T-helper 1 cell treated with Interleukin-12 subunit alpha and Interleukin-12 subunit beta and Interleukin-4 antibody, amounts not matched to agents 30 ng/mL and 1 ng/mL, for 36 hours (primary cell): ENCODE data around the gene TRMT1. TPM values are rescaled to one million over a fixed set of nuclear protein-coding genes. Genes with fewer than 3 reads are reported as not detected.
"Not testable (repeated sequence)": the region's sequence is repeated elsewhere in the genome, so short reads cannot be mapped to it uniquely, and the experiment has no call there.

Source experiments
- intact Hi-C: fragments of 100-400 bp; cut with micrococcal nuclease; formaldehyde crosslinking; loops from one replicate; pipeline ENCODE4 v1.15.1; 2024
- total RNA-seq: library from RNA; stranded (reverse); gene quantifications from 2 replicates; pipeline ENCODE4 v1.2.3, GENCODE V29; 2022

The TRMT1 gene
- total RNA-seq, 1 donor from 2014 or later: 66.5 TPM

DNA sequence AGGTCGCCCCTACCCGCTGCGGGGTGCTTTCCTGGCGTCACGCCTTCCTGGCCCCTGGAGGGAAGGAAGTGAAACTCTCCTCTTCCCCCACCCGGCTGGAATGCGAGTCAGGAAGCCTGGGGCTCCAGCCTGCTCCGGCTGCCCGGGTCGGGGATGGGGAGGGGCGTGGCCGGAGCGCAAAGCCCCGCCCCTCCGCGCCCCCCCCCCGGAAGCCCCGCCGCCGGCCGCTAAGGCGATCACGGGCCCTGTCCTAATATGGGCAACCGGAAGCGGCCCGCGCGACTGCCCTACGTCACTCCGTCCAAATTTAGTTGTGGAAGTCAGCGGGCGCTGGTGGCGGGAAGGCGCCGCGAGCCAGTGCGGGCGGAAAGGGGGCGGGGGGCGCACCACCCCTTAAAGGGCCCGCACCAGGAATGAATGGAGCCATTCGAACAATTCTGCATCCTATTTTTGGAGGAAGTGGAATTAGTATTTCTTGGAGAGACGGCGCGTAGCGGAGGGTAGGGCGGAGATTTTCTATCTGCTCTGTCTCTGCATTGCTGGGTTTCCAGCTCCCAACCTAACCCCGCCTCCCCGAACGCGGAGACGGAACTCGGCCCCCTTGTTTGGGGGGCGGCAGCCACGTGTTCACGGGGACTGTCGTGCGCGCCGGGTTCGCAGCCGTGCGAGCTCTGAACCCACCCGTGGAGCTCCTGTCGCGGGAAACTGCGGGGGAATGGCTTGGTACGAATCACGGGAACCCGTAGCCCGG lies 35.2 kb upstream of the TRMT1 start:
- intact Hi-C loops: loop anchor here (1.0 to 10.0 kb wide), 13 partner anchors 16 to 1373 kb away; partner anchors contain the start of genes CALR, DDX39A, DHPS and FARSA

DNA sequence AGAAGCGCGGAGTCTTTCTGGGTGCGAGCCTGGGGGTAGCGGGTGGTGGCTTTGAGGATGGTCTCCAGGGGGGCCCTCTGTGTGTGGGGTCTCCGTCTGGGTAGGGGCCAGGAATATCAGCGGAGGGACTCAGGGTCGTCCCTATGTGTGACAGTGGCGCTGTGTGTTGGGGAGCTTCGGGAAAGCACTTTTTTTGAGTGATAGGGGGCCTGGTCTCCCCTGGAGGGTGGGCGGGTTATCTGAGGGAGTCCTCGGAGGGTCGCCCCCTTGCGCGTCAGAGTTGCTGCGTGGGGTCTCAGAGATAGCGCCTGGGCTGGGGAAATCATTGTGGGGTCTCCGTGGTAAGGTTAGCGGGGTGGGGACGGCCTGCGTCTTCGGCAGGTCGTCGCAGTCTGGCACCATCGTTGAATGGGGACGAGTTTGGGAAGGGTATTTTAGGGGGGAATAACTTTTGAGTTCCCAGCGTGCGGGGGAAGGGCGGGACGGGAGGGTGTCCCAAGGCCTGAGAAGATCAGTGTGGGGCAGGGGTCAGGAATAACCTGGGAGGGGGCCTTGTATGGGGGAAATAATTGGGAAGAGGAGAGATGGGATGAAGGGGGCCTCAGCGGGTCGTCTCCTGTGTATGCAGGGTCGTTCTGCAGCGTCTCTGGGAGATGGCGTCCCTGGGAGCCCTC lies 34.5 kb upstream of the TRMT1 start:
- intact Hi-C loops: loop anchor here (1.0 to 10.0 kb wide), 16 partner anchors 16 to 1374 kb away; partner anchors contain the start of genes CALR, DHPS, FARSA and JUNB

DNA sequence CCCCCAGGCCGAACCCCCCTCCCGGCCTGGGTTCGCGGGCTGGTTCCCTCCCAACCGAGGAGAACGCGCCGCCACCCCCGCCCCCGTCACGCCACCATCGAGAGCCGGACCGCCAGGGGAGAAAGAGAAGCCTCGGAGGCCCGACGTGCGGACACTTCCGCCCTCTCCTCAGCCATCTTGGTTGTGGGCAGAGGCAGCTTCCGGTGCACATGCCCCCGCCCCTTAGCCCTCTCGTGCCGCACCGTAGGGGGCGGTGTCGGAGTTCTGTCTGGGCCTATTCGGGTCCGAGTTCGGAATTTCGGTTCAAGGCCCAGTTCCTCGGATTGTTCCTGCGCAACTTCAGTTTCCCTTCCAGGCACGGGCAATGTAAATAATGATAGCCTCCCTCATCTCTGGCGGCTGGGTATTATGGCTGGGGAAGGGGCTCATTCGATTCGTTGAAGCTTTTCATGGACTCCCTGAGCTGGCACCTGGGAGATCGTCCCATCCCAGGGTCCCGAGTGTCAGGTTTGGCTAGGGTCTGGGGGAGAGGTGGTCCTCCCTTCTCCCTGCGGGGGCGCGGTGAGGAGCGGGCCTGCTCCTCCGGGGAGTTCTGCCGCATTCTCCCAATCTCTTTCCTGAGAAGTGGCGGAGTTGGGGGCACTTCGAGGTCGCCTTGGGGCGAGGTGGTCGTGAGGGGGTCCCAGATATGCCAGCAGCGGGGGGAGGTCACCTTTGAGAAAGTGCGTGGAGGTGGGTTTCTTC lies 33.8 kb upstream of the TRMT1 start, which contains the start of the genes IER2 and STX10:
IER2 (plus strand) TSS at position 225 of the 744 bp plus-strand sequence. CDS start 2,776 bp downstream, outside the sequence.
STX10 (minus strand) TSS at position 189 of the 744 bp plus-strand sequence. CDS start 202 bp downstream, outside the sequence.
- intact Hi-C loops: loop anchor here (1.0 to 10.0 kb wide), 13 partner anchors 18 to 1374 kb away; partner anchors contain the start of genes DHPS, JUNB, NACC1 and RFX1

DNA sequence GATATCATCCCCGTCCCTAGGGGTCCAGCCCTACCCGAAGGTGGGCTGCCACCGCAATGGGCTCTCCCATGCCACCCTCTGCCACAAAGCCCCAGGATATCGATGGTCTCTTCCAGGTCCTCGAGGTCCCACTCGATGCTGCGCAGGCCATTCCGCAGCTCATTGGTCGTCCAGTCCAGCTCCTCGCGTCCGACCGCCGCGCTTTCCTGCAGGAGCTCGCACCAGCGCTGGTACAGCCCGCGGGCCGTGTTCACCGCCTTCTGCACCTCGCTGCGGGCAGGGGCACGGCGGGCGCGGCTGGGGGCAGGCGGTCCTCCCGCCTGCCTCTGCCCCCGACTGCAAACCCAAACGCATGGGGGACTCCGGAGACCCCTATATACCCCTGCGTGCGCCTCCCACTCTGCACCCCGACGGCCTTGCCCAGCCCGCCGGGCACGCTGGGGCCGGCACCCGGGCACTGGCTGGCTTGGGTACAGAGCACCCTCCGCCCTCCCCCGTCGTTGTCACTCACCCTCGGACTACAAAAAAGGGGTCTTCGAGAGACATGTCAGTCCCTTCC lies 33.2 kb upstream of the TRMT1 start:
- intact Hi-C loops: loop anchor here (1.0 to 10.0 kb wide), 13 partner anchors 17 to 1375 kb away; partner anchors contain the start of genes DHPS, JUNB, NACC1 and RFX1

DNA sequence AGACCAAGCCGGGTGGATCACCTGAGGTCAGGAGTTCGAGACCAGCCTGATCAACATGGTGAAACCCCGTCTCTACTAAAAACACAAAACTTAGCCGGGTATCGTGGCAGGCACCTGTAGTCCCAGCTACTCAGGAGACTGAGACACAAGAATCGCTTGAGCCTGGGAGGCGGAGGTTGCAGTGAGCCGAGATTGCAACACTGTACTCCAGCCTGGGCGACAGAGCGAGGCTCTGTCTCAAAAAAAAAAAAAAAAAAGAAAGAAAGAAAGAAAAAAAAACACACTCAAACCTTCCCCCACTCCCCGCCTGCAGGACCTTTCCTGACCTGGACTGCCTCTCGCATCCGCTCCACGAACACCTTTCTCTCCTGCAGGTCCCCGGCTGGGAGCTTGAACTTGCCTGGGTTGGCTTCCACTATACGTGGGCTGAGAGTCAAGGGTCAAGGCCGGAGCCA lies 32.7 kb upstream of the TRMT1 start:
- intact Hi-C loops: not testable (repeated sequence)

DNA sequence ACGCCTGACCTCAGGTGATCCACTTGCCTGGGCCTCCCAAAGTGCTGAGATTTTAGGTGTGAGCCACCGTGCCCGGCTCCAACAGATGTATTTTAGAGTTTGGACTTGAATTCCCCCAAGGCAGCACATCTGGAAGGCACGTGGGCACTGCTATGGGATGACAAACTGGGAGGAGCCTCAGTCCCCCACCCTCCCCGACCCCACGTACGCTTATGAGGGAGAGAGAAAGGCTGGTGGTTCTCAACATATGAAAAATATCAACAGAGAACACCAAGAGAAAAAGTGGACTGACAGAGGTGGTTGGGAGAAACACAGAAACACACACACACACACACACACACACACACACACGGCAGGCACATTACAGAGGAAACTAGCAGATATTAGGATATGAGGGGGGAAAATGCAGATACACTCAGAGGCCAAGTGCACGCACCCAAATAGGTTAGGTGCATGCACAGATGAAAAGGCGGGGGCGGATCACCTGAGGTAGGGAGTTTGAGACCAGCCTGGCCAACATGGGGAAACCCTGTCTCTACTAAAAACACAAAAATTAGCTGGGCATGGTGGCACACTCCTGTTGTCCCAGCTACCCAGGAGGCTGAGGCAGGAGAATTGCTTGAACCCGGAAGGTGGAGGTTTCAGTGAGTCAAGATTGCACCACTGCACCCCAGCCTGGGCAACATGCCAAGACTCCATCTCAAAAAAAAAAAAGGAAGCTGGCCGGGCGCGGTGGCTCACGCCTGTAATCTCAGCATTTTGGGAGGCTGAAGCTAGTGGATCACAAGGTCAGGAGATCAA lies 30.4 kb upstream of the TRMT1 start:
- intact Hi-C loops: no loop called here

DNA sequence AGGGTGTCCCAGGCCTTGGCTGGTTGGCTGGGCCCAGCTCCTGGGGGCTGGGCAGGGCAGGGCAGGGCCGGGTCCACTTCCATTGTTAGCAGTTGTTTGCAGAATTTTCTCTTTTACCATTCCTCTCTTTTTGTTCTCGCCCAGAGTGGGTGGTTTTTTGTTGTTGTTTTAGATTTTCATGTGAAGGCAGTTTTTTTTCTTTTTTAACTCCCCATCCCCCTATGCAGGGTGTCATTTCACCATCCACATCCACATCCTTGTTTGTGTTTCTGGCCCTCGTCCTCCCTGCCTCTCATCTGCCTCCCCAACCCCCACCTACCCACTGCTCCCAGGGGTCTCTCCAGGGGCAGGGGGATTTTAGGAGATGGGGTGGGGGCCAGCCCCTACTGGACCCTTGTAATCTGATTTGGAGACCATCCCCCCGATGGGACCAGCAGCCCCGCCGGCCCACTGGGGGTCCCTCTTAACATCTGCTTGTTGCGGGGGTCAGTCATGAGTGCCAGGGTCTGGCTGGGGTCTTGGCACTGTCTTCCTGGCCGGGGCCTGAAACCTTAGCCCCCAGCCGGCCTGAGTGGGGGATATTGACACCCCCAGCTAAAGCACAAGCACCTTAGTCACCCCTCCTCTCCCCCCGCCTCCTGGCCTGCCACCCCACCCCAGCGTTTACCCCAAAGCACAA lies 23.2 kb upstream of the TRMT1 start:
- intact Hi-C loops: no loop called here

DNA sequence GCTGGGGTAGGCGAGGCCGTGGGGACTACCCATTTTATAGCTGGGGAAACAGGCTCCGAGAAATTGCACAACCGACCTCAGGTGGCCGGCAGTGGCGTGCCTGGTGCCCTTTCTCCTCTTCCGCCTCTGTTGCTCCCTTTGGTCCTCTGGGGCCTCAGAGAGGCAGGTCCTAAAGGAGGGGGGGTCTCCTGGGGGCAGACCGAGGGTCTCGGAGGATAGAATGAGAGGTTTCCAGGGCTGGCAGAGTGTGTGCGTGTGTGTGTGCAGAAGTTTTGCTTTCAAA lies 22.3 kb upstream of the TRMT1 start:
- intact Hi-C loops: no loop called here

DNA sequence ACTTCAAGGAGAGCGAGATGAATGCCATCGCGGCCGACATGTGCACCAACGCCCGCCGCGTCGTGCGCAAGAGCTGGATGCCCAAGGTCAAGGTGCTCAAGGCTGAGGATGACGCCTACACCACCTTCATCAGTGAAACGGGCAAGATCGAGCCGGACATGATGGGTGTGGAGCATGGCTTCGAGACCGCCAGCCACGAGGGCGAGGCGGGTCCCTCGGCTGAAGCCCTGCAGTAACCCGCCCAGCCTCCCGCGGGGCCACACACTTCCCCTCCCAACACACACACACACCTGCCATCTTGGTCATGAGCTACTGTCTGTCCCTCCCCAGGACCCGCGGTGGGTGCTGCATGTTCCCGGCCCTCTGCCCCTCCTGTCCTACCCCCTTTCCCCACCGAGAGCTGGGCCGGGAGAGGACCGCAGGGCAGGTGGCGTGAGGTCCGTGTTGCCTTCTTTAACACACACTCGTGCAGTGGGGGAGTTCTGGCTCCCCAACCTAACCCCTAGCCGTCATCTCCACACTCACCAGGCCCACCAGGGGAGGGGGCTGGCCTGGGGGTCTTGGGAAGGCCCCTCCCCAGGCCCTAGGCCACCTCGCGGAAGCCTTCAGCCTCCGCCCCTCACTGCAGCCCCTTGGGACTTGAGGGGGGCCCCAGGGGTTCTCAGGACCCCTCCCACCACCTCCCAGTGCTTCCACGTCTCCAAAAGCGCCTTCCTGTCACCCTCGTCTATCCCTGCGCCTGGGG lies 21.8 kb upstream of the TRMT1 start:
- intact Hi-C loops: no loop called here

DNA sequence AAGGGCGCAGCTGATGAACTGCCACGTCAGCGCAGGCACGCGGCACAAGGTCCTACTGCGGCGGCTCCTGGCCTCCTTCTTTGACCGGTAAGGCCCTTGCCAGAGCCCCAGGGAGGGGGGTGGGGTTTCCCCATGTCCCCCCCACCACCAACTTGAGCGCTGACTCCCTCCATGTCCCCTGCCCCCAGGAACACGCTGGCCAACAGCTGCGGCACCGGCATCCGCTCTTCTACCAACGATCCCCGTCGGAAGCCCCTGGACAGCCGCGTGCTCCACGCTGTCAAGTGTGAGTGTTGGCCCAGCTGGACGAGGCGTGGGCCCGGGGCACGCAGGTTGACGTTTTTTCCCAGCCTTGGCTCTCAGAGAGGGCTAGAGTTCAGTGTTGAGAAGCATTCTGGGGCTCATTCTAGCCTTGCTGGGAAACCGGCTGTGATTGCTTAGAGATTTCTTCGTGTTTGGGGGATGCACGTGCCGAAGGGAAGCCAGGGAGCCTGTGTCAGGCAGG lies 20.8 kb upstream of the TRMT1 start:
- intact Hi-C loops: no loop called here

DNA sequence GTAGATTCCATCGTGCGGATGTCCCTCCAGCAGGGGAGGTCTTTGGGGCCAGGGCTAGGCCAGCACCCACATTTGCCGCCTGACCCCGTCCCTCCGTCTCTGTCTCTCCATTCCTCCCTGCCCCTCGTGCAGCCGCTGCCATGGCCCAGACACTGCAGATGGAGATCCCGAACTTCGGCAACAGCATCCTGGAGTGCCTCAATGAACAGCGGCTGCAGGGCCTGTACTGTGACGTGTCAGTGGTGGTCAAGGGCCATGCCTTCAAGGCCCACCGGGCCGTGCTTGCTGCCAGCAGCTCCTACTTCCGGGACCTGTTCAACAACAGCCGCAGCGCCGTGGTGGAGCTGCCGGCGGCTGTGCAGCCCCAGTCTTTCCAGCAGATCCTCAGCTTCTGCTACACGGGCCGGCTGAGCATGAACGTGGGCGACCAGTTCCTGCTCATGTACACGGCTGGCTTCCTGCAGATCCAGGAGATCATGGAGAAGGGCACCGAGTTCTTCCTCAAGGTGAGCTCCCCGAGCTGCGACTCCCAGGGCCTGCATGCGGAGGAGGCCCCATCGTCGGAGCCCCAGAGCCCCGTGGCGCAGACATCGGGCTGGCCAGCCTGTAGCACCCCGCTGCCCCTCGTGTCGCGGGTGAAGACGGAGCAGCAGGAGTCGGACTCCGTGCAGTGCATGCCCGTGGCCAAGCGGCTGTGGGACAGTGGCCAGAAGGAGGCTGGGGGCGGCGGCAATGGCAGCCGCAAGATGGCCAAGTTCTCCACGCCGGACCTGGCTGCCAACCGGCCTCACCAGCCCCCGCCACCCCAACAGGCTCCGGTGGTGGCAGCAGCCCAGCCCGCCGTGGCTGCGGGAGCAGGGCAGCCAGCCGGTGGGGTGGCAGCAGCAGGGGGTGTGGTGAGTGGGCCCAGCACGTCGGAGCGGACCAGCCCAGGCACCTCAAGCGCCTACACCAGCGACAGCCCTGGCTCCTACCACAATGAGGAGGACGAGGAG lies 18.8 kb upstream of the TRMT1 start:
- intact Hi-C loops: no loop called here

DNA sequence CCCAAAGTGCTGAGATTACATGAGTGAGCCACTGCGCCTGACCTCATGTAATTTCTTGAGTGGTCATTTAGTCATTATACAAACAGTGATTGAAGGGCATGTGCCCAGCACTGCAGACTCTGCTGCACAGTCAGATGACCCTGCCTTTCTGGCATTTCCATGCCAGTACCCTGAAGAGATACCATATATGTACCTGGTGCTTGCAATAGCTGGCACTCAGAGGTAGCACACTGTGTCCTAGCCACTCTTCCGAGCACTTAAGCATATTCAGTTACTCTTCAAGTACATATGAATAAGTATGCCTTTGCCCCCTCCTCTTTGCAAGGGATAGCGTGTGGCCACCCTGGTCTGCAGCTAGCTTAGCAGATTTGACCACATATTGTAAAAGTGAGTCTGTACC lies 18.1 kb upstream of the TRMT1 start:
- intact Hi-C loops: no loop called here

DNA sequence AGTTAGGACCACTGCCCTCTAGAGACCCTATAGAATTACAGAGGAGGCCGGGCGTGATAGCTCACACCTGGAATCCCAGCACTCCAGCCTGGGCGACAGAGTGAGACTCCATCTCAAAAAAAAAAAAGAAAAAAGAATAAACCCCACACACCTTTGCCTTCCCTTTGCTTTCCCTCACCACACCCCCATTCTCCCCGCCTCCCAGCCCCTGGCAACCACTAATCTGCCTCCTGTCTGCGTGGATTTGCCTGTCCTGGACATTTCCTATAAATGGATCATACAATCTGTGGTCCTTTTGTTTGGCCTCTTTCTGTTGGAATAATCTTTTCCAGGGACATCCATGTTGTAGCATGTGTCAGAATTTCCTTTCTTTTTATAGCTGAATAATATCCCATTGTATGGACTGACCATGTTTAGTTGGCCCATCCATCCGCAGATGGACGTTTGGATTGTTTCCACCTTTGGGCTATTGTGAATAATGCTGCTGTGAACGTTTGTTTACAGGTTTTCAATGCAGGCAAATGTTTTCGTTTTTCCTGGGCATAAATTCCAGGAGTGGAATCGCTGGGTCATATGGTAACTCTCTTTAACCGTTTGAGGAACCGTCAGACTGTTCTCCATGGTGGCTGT lies 16.8 kb upstream of the TRMT1 start:
- intact Hi-C loops: no loop called here

DNA sequence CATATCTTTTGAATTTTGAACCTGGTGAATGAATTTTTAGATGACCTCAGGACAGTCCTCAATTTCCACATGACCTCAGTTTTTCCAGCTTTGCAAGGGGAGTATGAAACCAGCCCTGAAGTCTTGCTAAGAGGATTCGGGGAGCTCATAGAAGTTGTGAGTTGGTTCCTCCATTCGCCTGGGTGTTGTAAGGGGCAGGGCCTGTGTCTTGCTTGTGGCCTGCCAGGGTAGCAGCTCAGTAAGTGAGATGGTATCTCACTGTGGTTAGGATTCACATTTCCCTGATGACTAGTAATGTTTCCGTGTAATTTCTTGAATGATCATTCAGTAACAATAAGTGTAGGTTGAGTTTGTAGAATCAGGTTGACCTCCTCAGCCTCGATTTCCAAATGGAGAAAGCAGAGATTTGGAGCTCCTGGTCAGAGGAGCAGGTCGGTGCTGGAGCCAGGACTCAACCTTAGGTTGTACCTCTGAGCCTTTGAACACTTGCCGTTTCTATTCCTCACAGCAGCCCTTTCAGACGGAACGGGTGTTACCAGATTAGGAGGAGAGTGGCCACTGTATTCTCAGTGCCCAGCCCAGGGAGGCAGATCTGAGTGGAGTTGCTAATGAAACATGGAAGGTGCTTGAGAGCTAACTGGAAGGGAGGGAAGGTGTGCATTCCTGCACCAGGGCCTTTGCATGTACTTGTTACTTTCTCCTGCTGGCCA lies 16.1 kb upstream of the TRMT1 start:
- intact Hi-C loops: loop anchor here (1.0 kb wide), 2 partner anchors 14 to 18 kb away; partner anchors contain the start of genes IER2, NACC1 and STX10

DNA sequence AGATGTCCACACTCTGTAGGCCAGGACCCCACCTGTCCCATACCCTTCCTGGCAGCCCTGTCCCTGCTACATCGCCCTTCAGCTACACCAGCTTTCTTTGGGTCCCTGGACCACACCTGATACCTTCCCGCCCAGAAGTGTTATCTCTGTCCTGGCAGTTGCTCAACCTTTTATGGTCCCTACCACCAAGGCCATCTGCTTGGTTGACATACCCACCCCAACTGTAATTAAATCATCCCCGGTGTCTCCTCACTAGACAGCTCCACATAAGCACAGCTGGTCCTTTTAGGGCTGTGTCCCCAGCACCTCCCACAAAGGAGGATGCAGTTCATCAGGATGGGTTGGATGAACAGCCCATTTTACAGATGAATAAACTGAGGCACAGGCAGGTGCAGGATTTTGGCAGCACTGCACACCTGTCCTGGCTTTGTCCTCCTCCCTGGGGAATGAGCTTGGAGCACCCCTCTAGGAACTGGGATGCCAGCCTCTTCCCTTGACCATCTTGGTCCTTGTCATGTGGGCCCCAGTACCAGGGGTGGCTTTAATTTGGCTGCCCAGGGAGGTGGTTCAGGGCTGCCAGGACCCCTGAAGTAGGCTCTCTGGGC lies 14.4 kb upstream of the TRMT1 start:
- intact Hi-C loops: no loop called here

DNA sequence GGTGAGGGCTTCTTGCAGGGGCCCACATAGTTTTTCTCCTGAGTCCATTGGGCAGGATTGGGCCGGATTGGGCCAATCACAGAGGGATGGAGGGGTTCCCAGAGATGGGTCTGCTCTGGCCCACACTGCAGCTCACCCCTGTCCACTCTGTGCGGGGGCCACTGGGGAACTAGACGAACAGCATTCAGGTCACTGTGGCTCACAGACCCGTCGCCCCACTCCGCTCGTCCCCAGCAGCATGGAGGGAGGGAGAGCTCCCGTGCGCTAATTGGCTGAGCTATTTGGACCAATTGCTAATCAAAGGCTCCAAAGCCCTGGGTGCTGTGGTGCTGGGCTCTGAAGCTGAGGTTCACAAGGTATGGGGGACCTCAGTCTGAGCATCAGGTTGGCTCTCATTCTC lies 12.8 kb upstream of the TRMT1 start:
- intact Hi-C loops: no loop called here
